ENCODE data around the gene KSR2. TPM values are rescaled to one million over a fixed set of nuclear protein-coding genes. Genes with fewer than 3 reads are reported as not detected.

The KSR2 gene
- total RNA-seq, 2 donors from 2014 or later = 1.2 to 1.3 TPM

DNA sequence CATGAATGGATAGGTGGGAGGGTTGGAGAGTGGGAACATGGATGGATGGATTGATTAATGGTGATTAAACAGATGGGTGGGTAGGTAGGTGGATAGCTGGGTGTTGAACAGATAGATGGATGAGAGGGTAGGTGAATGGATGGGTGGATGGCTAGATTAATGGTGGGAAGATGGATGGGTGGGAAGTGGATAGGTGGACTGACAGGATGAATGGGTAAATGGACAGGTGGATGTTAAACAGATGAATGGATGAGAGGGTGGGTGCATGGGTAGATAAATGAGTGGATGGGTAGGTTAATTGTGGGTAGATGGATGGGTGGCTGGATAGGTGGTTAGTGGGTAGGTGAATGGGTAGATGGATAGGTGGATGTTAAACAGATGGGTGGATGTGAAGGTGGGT is 460.3 kb downstream of the KSR2 start:
- Histone ChIP-seq H3K36me3 (no peaks in the 10 kb centered on the region), H3K9me3 (no peaks in the 10 kb centered on the region), H3K4me3 (no peak overlapping the region), H3K9ac (ENCODE audit: low read depth in 2 of 2, low read length in 2 of 2) (no peak overlapping the region), H3K27ac (no peak overlapping the region), H3K4me1 (no peaks in the 10 kb centered on the region), H3K27me3 (no peaks in the 10 kb centered on the region)
- TF ChIP-seq CTCF (IDR thresholded peaks at IDR 0.05) = no peak
- no peak for DNase-seq
- intact Hi-C loops (cut with DNase I) = no loop called here

DNA sequence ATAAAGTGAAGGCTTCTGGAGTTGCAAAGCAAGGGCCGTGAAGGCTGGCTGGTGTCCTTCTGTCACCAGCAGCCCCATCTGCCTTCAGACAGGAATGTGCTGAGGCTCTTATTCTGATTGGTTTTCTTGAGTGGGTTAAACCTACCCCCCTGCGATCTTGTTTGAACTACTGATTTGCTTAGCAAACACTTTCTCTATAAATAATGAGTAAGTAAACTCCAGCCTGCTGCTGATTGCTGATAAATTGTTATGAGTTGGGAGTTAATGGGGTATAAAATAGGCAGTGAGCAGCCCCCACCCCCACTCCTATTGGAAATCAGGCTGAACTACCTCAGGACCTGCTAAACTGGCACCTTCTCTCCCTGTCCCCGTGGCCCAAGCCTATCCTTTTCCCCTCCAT is 461.2 kb downstream of the KSR2 start:
- intact Hi-C loops (cut with DNase I) = no loop called here
- DNase-seq = no peak
- H3K36me3 ChIP-seq = no peaks in the 10 kb centered on the region
- H3K9me3 ChIP-seq = no peaks in the 10 kb centered on the region
- no peak overlapping the region for H3K27ac ChIP-seq
- no peaks in the 10 kb centered on the region for H3K27me3 ChIP-seq
- H3K4me1 ChIP-seq = no peaks in the 10 kb centered on the region
- no peak overlapping the region for H3K4me3 ChIP-seq
- H3K9ac ChIP-seq (ENCODE audit: low read depth in 2 of 2, low read length in 2 of 2) = no peak overlapping the region
- no peak for TF ChIP-seq CTCF (IDR thresholded peaks at IDR 0.05)

DNA sequence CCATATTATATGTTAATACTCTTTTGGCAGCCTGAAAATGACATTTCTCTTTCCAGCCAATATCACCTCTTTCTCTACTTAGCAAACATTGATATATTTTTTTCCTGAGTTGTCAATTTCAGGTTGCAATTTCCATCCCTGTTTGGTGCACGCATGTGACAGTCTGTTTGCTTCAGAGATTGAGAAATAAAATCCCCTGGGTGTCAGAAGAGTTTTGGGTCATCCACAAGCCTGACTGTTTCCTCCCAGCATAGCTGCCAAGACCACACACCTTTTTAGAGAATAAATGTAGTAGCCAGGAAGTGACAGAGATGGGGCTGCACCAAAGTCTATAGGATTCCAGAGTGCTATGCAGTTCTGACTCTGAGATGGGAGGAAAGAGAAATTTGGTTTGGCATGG is 462.5 kb downstream of the KSR2 start:
- Histone ChIP-seq H3K27ac (no peak overlapping the region), H3K27me3 (no peaks in the 10 kb centered on the region), H3K4me1 (no peaks in the 10 kb centered on the region), H3K9ac (ENCODE audit: low read depth in 2 of 2, low read length in 2 of 2) (no peak overlapping the region), H3K4me3 (no peak overlapping the region), H3K36me3 (no peaks in the 10 kb centered on the region), H3K9me3 (no peaks in the 10 kb centered on the region)
- no peak for DNase-seq
- TF ChIP-seq CTCF (IDR thresholded peaks at IDR 0.05) = no peak
- intact Hi-C loops (cut with DNase I) = no loop called here

DNA sequence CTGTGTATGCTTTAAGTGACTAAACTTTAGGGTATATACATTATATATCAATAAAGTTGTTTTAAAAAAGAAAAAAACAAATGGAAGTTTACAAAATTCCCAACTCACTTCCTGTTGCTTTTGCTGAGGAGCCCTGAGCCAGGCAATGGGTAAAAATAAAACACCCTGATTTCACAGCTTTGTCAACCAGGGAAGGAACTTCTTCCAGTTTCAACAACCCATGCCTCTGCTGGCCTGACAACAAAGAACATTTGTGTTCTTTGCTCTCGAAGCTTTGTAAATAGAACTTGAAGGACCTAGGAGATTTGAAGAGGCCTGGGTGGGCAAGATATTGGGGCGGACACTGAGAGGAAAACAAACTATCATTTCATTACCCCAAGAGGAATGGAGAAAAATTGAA is 466.2 kb downstream of the KSR2 start:
- Histone ChIP-seq H3K4me3 (no peak overlapping the region), H3K9me3 (no peaks in the 10 kb centered on the region), H3K36me3 (no peaks in the 10 kb centered on the region), H3K4me1 (no peaks in the 10 kb centered on the region), H3K27me3 (no peaks in the 10 kb centered on the region), H3K9ac (ENCODE audit: low read depth in 2 of 2, low read length in 2 of 2) (no peak overlapping the region), H3K27ac (no peak overlapping the region)
- no peak for DNase-seq
- no peak for TF ChIP-seq CTCF (IDR thresholded peaks at IDR 0.05)
- intact Hi-C loops (cut with DNase I) = no loop called here

DNA sequence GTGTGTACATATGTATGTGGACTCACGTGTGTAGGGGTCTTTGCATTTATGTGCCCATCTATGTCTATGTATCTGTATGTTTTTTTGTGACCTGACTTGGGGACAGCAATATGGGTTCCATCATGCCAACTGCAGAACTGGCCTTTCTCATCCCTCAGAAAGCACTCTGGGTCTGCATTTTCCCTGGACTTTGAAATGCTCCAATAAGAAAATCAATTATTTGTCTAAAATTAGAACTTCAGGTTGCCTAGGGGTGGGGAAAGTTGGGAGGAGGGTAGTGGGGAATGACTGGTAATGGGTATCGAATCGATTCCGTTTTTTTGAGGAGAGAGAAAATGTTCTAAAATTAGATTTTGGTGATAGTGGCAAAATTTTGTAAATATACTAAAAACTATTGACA is 466.6 kb downstream of the KSR2 start:
- Histone ChIP-seq H3K27me3 (no peaks in the 10 kb centered on the region), H3K9me3 (no peaks in the 10 kb centered on the region), H3K4me3 (no peak overlapping the region), H3K27ac (no peak overlapping the region), H3K36me3 (no peaks in the 10 kb centered on the region), H3K9ac (ENCODE audit: low read depth in 2 of 2, low read length in 2 of 2) (no peak overlapping the region), H3K4me1 (no peaks in the 10 kb centered on the region)
- TF ChIP-seq CTCF (IDR thresholded peaks at IDR 0.05) = no peak
- intact Hi-C loops (cut with DNase I) = no loop called here
- DNase-seq = no peak

All from colonic mucosa (tissue), 4 donors.